Skin epidermis (tissue), 12 donors: ENCODE measurements around the gene TDRD9.

Source experiments
- H3K27ac ChIP-seq, 21 experiments: fragments of 200-600 bp; sonication (generic) in 11 of 21; one replicate each; pipeline ENCODE4 v1.5.0; 2020; ENCODE audit warnings: mild to moderate bottlenecking in 3 of 21, inconsistent platforms in 2 of 21, moderate library complexity in 2 of 21
- H3K4me3 ChIP-seq, 7 experiments: fragments of 200-600 bp; sonication (generic) in 2 of 7; one replicate each; pipeline ENCODE4 v1.5.0; 2020; ENCODE audit warnings: inconsistent platforms in 2 of 7, mild to moderate bottlenecking in 2 of 7, moderate library complexity in 1 of 7

Gene TDRD9

DNA sequence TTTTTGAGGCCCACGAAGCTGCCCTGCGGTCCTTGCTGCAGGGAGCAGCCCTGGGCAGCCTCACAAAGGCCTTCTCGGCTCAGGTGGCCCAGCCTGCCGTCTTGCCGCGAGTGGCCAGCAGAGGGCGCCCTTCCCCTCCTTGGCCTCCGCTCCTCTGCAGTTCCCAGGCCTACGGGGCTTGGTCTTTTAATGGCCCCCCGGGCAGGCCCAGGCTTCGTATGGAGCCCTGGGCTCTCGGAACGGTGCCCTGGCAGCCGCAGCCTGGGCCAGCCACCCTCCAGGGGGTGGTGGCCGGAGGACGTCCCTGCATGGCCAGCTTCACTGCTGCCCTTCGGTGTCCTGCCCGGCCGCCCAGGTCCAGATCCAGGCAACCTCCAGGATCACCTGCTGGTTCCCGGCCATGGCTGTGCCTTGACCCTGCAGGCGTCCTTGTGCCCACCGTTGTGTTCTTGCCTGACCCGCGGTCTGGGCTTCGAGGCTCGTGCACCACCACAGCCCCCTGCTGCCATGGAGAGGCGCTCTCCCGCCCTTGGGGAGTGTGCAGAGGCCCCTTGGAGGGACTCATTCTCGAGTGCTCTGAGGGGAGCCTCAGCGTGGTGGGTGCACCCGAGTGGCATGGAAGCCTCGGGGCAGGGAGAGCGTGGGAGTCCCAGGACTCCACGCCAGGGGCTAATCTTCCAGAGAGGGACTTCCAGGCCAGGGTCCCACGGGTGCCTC, 166.6 kb downstream of the TDRD9 start:
- H3K4me3 ChIP-seq, result no peak overlapping the region
- H3K27ac ChIP-seq, result no peak overlapping the region

DNA sequence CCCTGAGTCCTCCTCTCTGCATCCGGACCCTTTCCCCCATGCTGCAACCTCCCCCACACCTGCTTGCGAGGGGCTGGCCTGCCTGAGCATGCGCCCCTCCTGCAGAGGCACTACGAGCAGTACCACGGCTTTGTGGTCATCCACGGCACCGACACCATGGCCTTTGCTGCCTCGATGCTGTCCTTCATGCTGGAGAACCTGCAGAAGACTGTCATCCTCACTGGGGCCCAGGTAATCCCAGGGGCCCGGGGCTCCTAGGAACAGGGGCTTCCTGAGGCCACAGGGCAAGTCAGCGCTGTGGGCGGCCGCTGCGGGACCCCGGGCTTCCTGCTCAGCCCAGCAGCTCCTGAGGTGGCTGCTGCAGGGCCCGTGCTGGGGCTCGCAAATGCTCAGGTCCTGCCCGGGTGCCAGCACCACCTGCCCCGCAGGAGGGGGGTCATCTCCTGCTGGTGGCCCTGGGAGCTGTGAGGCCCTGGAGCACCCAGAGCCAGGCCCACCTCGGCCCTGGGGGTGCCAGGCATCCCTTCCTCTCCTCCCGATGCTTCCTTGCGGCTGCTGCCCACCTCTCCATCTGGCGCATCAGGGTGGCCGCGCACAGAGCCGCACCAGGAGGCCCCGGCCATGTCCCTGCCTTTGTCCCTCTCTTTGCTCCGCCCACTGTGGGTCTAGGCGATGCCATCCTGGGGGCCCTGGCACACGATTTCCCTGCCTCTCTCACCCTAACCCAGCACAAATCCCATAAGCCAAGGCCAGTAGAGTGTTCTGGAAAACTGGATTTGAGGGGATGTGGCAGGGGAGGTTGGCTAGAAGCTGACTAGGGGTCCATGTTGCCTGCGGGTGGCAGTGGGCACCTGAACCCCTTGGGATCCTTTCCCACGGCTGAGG, 167.4 kb downstream of the TDRD9 start:
- Histone ChIP-seq H3K27ac (no peak overlapping the region), H3K4me3 (no peak overlapping the region)

DNA sequence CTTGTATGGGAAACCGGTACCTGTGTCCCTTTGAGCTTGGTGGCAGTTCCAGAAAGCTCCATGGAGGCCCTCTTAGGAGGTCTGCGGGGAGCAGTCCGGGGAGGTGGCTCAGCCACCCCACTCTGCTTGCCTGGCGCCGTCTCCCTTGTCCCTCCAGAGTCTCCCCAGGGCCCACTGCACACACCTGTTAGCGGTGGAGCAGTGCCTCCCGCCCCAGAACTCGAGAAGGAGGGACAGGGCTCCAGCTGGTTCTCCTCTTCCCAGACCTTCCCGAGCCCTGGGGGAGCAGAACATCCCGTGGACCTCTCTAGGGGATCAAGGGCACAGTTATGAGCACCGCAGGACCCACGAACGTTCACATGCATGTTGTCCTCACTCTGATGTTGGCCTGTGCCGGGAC, 168.1 kb downstream of the TDRD9 start:
- no peak overlapping the region for H3K27ac ChIP-seq
- no peak overlapping the region for H3K4me3 ChIP-seq

DNA sequence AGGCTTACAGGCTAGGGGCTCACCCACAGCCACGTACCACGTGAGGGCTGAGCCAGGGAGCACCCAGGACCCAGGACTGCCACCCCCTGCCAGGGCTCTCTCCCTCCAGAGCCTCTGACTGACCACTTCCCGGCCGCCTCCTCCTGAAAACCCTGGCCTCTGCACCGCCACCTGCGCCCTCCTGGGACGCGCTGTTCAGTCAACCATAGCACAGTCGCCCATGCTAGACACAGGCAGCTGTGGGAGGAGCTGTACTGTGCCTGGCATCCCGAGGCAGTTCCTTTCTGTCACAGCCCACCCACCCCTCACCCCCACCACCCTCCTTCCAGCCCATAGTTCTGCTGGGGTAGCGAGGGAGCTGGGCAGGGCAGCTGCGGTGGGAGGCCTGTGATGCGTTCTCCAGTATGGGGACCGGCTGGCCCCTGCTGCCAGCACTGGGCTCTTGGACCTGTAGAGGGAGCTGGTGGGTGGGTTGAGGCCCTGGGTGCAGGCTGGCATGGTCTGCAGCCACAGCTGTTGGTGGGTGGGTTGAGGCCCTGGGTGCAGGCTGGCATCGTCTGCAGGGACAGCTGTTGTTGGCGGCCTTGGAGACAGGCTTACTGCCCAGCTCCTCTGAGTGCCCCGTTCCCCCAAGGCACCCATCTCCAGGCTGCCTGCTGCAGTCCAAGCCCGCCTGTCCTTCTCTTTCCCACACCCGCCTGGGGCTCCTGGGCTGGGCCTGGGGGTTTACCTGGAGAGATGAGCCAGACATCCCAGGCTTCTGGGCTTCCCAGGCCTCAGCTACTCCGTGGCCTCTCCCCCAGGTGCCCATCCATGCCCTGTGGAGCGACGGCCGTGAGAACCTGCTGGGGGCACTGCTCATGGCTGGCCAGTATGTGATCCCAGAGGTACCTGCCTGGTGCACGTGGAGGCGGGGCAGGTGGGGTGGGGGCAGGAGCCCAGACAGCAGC, 168.8 kb downstream of the TDRD9 start:
- Histone ChIP-seq H3K27ac (no peak overlapping the region), H3K4me3 (no peak overlapping the region)

DNA sequence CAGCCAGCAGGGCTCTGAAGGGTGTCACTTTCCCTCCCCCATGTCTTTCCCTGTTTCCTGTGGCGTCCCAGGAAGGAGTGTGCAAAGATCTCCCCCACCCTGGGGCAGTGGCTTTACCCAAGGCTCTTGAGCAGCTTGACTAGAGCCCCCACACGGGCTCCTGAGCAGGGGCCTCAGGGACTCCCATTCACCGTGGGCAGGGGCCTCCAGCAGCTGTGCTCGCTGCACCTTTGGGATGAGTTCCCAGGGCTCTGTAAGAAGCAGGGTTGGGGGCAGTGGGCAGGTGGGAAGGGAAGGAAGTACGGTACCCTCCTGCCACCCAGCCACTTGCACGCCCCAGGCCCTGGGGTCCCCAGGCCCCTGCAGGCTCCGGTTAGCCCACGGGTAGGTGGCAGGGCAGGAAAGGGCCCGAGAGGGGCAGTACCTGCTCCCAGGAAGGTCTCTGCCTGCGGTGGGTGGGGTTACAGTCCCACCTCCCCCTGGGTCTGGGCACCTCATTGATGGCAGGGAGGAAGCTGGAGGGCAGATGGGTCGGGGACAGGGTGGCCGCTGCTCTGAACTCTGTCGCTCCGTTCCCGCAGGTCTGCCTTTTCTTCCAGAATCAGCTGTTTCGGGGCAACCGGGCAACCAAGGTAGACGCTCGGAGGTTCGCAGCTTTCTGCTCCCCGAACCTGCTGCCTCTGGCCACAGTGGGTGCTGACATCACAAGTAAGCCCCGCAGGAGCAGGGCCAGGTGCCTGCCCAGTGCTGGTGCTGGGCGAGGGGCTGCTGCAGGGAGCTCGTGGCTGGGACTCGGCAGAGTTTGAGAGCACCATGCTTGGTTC, 170.2 kb downstream of the TDRD9 start:
- no peak overlapping the region for H3K4me3 ChIP-seq
- H3K27ac ChIP-seq, result peak overlapping the region in 1 of 21 experiments; percentile 81

DNA sequence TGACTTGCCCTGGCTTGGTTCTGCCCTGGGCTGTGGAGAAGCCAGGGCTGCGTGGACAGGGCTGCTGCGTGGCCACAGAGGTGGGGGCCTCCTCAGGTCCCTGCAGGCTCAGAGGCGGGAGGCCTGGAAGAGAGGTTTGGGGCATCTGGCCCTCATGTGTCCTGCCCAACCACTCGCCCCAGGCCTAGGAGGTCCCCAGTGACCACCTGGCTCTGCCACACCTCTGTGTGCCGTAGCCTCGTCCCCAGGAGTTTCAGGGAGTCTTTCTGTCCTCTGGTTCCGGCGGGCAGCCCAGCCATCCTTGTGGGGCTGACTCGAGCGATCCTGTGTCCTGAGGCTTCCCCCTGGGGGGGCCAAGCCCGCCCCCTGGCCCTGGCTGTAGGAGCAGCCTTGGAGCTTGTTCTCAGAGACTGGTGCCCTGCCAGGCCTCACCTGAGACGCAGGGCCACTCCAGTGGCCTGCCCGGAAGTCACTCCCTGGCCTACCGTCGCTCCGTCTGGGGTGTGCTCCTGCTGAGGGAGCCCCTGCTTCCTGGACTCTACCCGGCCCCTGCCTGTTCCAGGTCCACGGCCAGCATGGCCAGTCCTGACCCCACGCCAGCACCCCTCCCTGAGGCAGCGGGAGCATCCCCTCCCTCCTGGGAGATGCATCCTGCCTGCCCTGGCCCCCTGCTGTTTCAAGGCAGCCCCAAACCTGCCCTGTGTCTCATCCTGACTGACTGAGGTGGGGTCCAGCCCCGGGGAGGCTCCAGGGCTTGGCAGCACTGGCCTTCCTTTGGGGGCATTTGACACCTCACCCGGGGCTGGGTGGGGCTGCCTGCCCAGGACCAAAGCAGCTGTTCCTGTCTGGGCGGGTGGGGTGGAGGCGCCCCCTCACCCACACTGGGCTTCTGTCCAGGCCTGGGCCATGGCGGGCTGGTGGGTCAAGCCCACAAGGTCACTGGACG, 171.1 kb downstream of the TDRD9 start:
- H3K27ac ChIP-seq, result peak overlapping the region in 17 of 21 experiments; percentile 48 to 86 (median 73)
- no peak overlapping the region for H3K4me3 ChIP-seq

DNA sequence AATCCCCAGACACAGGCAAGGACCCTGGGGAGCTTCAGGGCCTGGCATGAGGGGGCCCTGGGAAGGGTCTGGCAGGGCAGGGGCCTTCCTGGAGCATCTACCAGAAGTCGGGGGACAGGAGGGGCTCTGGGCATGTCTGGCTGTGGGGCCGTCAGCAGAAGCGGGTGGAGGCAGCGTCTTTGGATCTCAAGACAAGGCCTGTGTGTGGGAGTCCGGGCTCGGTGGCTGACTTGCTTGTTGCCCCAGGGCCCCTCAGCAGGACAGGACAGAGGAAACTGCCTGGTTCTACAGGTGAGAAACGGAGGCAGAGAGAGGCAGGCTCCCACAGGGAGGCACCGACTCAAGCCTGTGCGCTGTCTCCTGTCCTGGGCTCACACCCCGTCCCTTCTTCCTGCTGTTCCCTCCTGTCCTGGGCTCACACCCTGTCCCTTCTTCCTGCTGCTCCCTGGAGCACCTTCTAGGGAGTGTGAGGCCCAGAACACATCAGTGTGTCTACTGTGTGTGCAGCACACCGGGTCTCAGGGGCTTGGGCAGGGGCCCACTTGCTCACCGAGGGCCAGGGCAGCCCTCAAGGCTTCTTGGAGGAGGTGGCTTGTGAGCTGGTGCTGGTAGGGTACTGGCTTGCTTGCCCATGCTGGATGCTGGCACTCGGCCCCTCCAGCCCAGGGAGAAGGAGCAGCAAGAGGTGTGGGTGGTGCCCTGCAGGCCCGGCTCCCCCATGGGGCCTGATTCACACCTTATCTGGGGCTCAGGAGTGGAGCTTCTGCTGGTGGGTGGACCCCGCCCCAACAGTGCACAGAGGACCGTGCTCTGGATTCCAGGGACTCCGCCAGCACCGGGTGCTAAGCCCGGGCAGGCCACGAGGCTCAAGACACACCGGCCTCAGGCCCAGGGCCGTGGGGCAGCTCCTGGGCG, 172.2 kb downstream of the TDRD9 start:
- peak overlapping the region; percentile 31 to 86 (median 71) for H3K27ac ChIP-seq
- H3K4me3 ChIP-seq, result no peak overlapping the region

DNA sequence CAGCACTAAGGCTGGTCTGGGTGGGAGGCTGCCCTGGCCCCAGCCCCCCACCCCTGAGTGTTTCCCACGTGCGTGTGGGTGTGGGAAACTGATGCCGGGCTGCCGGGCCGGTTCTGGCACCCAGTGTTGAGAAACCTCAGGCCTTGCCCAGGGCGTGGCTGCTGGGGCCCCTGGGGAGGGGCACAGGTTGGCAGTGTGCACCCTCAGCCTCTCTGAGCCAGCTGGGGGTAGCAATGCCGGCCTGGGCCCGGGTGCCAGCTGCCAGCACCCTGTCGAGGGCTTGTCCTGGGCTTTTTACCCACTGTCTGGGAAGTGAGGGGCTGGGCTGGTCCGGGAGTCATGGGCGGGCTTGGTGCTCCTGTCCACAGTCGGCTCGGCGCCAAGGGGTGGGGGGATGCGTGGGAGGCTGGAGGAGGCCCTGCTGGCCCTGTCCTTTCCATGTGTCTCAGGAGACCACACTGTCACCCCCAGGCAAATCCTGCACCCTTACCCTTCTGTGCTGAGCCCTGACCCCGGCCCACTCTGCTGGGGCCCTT, 172.9 kb downstream of the TDRD9 start:
- peak overlapping the region; percentile 31 to 86 (median 71) for H3K27ac ChIP-seq

DNA sequence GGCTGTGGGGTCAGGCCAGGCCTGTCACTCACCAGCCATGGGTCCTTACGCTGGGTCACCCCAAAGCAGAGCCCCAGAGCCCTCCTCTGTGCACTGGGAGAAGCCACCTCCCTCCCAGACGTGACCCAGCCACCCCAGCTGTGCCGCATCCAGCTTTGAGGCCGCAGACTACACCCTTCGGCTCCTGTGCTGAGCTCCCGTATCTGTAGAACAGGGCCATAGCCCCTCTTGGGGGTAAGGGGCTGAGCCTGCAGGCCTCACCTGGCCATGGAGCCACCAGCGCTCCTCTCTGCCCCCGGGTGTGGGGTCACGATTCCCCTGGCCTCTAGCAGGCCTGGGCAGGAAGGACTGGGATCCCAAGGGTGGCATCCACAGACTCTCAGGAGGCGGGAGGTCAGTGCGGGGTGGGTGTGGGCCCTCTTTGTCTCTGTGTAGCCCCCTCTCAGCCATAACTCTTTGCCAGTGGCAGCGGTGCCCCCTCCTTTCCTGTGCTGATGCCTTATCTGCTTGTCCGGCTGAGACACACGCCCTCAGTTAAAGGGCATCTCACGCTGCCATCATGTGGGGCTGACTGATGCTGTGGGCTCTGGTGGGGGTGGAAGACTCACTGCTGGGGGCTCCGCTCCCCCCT, 173.5 kb downstream of the TDRD9 start:
- Histone ChIP-seq H3K4me3 (no peak overlapping the region), H3K27ac (peak overlapping the region in 19 of 21 experiments; percentile 29 to 86 (median 72))

More for the DNA sequence above, 172.9 kb downstream of the TDRD9 start:
- H3K4me3 ChIP-seq, result no peak overlapping the region
